Measurements from ENCODE around the gene SHFL.

DNA sequence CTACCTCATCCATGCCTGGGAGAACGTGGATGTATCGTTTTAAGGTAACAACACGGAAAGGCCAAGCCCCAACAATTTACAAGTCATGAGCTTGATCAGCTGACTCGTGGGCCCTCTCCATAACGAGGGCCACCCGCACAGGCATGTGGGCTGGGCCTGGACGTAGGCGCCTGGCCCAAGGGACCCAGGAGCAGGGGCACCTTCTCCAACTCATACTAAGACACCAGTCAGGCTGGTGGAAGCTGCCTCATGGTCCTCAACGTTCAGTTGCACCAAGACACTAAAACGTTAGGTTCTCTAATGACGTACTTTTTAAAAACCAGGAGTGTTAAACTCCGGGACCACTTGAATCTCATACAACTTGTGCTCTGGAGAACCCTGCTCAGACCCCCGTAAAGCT lies 55.4 kb downstream of the SHFL start:
- TF ChIP-seq, protein P1, sequence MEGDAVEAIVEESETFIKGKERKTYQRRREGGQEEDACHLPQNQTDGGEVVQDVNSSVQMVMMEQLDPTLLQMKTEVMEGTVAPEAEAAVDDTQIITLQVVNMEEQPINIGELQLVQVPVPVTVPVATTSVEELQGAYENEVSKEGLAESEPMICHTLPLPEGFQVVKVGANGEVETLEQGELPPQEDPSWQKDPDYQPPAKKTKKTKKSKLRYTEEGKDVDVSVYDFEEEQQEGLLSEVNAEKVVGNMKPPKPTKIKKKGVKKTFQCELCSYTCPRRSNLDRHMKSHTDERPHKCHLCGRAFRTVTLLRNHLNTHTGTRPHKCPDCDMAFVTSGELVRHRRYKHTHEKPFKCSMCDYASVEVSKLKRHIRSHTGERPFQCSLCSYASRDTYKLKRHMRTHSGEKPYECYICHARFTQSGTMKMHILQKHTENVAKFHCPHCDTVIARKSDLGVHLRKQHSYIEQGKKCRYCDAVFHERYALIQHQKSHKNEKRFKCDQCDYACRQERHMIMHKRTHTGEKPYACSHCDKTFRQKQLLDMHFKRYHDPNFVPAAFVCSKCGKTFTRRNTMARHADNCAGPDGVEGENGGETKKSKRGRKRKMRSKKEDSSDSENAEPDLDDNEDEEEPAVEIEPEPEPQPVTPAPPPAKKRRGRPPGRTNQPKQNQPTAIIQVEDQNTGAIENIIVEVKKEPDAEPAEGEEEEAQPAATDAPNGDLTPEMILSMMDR (IDR thresholded peaks at IDR 0.05 in 2 of 3, conservative IDR thresholded peaks at IDR 0.05 in 1 of 3; ENCODE audit: borderline replicate concordance in 1 of 3, insufficient read depth in 1 of 3, low read depth in 2 of 3, low read length in 2 of 3): no peak
- TF ChIP-seq POLR2A (IDR thresholded peaks at IDR 0.05; ENCODE audit: borderline replicate concordance, extremely low read depth, insufficient read depth, insufficient read length) (no peak), SP1 (IDR thresholded peaks at IDR 0.05; ENCODE audit: low read depth) (no peak), EGR1 (IDR thresholded peaks at IDR 0.05; ENCODE audit: low read depth) (no peak), JUND (IDR thresholded peaks at IDR 0.05) (no peak), POLR2AphosphoS5 (IDR thresholded peaks at IDR 0.05; ENCODE audit: low read depth, low read length) (no peak)
- TF ChIP-seq, protein P2, sequence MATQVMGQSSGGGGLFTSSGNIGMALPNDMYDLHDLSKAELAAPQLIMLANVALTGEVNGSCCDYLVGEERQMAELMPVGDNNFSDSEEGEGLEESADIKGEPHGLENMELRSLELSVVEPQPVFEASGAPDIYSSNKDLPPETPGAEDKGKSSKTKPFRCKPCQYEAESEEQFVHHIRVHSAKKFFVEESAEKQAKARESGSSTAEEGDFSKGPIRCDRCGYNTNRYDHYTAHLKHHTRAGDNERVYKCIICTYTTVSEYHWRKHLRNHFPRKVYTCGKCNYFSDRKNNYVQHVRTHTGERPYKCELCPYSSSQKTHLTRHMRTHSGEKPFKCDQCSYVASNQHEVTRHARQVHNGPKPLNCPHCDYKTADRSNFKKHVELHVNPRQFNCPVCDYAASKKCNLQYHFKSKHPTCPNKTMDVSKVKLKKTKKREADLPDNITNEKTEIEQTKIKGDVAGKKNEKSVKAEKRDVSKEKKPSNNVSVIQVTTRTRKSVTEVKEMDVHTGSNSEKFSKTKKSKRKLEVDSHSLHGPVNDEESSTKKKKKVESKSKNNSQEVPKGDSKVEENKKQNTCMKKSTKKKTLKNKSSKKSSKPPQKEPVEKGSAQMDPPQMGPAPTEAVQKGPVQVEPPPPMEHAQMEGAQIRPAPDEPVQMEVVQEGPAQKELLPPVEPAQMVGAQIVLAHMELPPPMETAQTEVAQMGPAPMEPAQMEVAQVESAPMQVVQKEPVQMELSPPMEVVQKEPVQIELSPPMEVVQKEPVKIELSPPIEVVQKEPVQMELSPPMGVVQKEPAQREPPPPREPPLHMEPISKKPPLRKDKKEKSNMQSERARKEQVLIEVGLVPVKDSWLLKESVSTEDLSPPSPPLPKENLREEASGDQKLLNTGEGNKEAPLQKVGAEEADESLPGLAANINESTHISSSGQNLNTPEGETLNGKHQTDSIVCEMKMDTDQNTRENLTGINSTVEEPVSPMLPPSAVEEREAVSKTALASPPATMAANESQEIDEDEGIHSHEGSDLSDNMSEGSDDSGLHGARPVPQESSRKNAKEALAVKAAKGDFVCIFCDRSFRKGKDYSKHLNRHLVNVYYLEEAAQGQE (IDR thresholded peaks at IDR 0.05; ENCODE audit: low read depth): no peak
